ENCODE data around the gene MTM1.

The MTM1 gene

GRCh38 chrX:150568320-150569154, at the start of gene MTM1:
Gene MTM1 (plus strand): TSS chrX:150568621. CDS start chrX:150592615, 23,994 bp downstream.
- peak; percentile 91 for DNase-seq

GRCh38 chrX:150522494-150522893, 45.9 kb upstream of the MTM1 start:
- no peak for DNase-seq

- DNase-seq, result no peak
Measured at GRCh38 chrX:150525061-150525919, 43.1 kb upstream of the MTM1 start.

GRCh38 chrX:150526692-150527091, 41.7 kb upstream of the MTM1 start:
- DNase-seq, result no peak

- no peak for DNase-seq
Measured at GRCh38 chrX:150527108-150527507, 41.3 kb upstream of the MTM1 start.

GRCh38 chrX:150529587-150529986, 38.8 kb upstream of the MTM1 start:
- no peak for DNase-seq

GRCh38 chrX:150530821-150531220, 37.6 kb upstream of the MTM1 start:
- DNase-seq, result no peak

GRCh38 chrX:150531467-150531866, 37.0 kb upstream of the MTM1 start:
- DNase-seq, result no peak

- no peak for DNase-seq
Measured at GRCh38 chrX:150533863-150534262, 34.6 kb upstream of the MTM1 start.

GRCh38 chrX:150536455-150537116, 31.8 kb upstream of the MTM1 start:
- DNase-seq, result no peak

- DNase-seq, result no peak
Measured at GRCh38 chrX:150537851-150538250, 30.6 kb upstream of the MTM1 start.

GRCh38 chrX:150540965-150541364, 27.5 kb upstream of the MTM1 start:
- DNase-seq, result no peak

- DNase-seq, result no peak
Measured at GRCh38 chrX:150542846-150543229, 25.6 kb upstream of the MTM1 start.

GRCh38 chrX:150543230-150544155, 24.9 kb upstream of the MTM1 start:
- no peak for DNase-seq

- no peak for DNase-seq
Measured at GRCh38 chrX:150544222-150544787, 24.1 kb upstream of the MTM1 start.

GRCh38 chrX:150544835-150545770, 23.3 kb upstream of the MTM1 start:
- no peak for DNase-seq

- DNase-seq, result peak; percentile 17
Measured at GRCh38 chrX:150546711-150547153, 21.7 kb upstream of the MTM1 start.

- DNase-seq, result peak; percentile 7
Measured at GRCh38 chrX:150547375-150548115, 20.9 kb upstream of the MTM1 start.

- no peak for DNase-seq
Measured at GRCh38 chrX:150548251-150548650, 20.2 kb upstream of the MTM1 start.

- peak; percentile 8 for DNase-seq
Measured at GRCh38 chrX:150548684-150549083, 19.7 kb upstream of the MTM1 start.

Data from activated naive CD4-positive, alpha-beta T cell treated with Interleukin-2 at 50 U/mL for 16 hours (primary cell).